ENCODE data around the gene COL18A1. TPM values are rescaled to one million over a fixed set of nuclear protein-coding genes. Genes with fewer than 3 reads are reported as not detected.
"Not testable (repeated sequence)": the region's sequence is repeated elsewhere in the genome, so short reads cannot be mapped to it uniquely, and the experiment has no call there.

The COL18A1 gene
- total and polyA plus RNA-seq, 2 of the 8 experiments (the other 6 are each of a cell fraction or from before 2014, with no cell fraction given), result 145 to 201 TPM

GRCh38 chr21:45530423-45531113, 125.6 kb downstream of the COL18A1 start (continued):
- TF ChIP-seq ATF2 (IDR thresholded peaks at IDR 0.05; ENCODE audit: low read length) (no peak), RBBP5 (IDR thresholded peaks at IDR 0.05; ENCODE audit: borderline replicate concordance, low read depth, low read length) (no peak), MAX (IDR thresholded peaks at IDR 0.05) (no peak), CEBPB (IDR thresholded peaks at IDR 0.05; ENCODE audit: low read depth, low read length) (no peak), TEAD4 (IDR thresholded peaks at IDR 0.05; ENCODE audit: low read depth, low read length) (no peak)

GRCh38 chr21:45531114-45531392, 126.1 kb downstream of the COL18A1 start:
- not testable (repeated sequence) for H3K23ac ChIP-seq (ENCODE audit: insufficient read length); H3K79me1 ChIP-seq (ENCODE audit: low read depth, low read length); H4K8ac ChIP-seq (ENCODE audit: extremely low read depth, insufficient read depth, low read length); H4K5ac ChIP-seq (ENCODE audit: insufficient read length, low read depth, low read length); H2AK5ac ChIP-seq (ENCODE audit: low read depth, low read length); H4K91ac ChIP-seq (replicated peaks; ENCODE audit: insufficient read length, low read length); H3K4me1 ChIP-seq (replicated peaks in 1 of 4; ENCODE audit: control insufficient read depth in 3 of 4, insufficient read depth in 4 of 4, low read length in 3 of 4); H2BK15ac ChIP-seq (ENCODE audit: low read length); H3K4ac ChIP-seq (replicated peaks; ENCODE audit: insufficient read length, low read depth, low read length); H3K9ac ChIP-seq (replicated peaks in 1 of 4; ENCODE audit: extremely low read depth in 1 of 4, low read depth in 3 of 4, low read length in 3 of 4); H2BK20ac ChIP-seq (ENCODE audit: low read length); H3K79me2 ChIP-seq (ENCODE audit: control insufficient read depth in 1 of 2, insufficient read depth in 2 of 2, low read length in 2 of 2); H2AFZ ChIP-seq (ENCODE audit: low read length); FAIRE-seq; H3K27me3 ChIP-seq (replicated peaks in 1 of 4; ENCODE audit: control insufficient read depth in 3 of 4, extremely low read depth in 1 of 4, insufficient read depth in 3 of 4, low read length in 3 of 4); H2BK120ac ChIP-seq (replicated peaks; ENCODE audit: low read depth, low read length); H3K4me2 ChIP-seq (ENCODE audit: insufficient read depth in 1 of 2, low read depth in 2 of 2, low read length in 2 of 2); H2BK12ac ChIP-seq (ENCODE audit: low read depth, low read length); H2BK5ac ChIP-seq (ENCODE audit: low read depth, low read length); H3K18ac ChIP-seq (ENCODE audit: extremely low read depth, low read length); H3K4me3 ChIP-seq (ENCODE audit: extremely low read depth in 1 of 4, insufficient read depth in 2 of 4, low read depth in 3 of 4, low read length in 4 of 4); H3K56ac ChIP-seq (replicated peaks; ENCODE audit: insufficient read length, low read depth, low read length); H3K14ac ChIP-seq (ENCODE audit: insufficient read length); H3K9me3 ChIP-seq (ENCODE audit: insufficient read depth in 2 of 2, low read depth in 1 of 2, low read length in 1 of 2); H3K27ac ChIP-seq (ENCODE audit: low read depth, low read length); DNase-seq (ENCODE audit: low read depth in 1 of 2, low spot score in 2 of 2)
- Histone ChIP-seq H4K20me1 (replicated peaks in 1 of 2; ENCODE audit: control insufficient read depth in 1 of 2, insufficient read depth in 2 of 2, low read length in 2 of 2) (peaks cover 7 to 28% of the 10 kb centered on the region in 2 experiments), H3K36me3 (ENCODE audit: control insufficient read depth in 2 of 4, insufficient read depth in 4 of 4, low read length in 3 of 4) (peaks cover 7 to 23% (median 13%) of the 10 kb centered on the region in 4 experiments; a peak in 6 of 8 replicates), H3K23me2 (ENCODE audit: low read depth, low read length) (peaks cover 10% of the 10 kb centered on the region)
- POLR2A ChIA-PET (ENCODE audit: partially characterized antibody), result interaction anchor here (0.7 kb wide), 1 partner anchor 113 kb away, joined by 3 read pairs; no protein-coding TSS in a partner anchor
- no CpG with 5 or more reads among the region's 17 CpGs for WGBS, 2 experiments (ENCODE audit: extremely low coverage in 1 of 2, insufficient coverage in 1 of 2, insufficient read length in 1 of 2, insufficient replicate concordance in 2 of 2, low coverage in 1 of 2, low lambda C conversion rate in 2 of 2, missing lambda C conversion rate in 1 of 2)
- CTCF ChIA-PET (ENCODE audit: partially characterized antibody), result interaction anchor here (0.8 to 1.8 kb wide), 4 partner anchors 16 to 268 kb away, joined by 3 to 5 read pairs (median 4); no protein-coding TSS in a partner anchor

All from H1 (cell line).